Activated CD4-positive, alpha-beta T cell treated with anti-CD3 and anti-CD28 coated beads, Interleukin-2, amount 50 U/mL, for 48 hours (primary cell): ENCODE measurements around the gene ZBTB48.
"Not testable (repeated sequence)": the region's sequence is repeated elsewhere in the genome, so short reads cannot be mapped to it uniquely, and the experiment has no call there.

Experiments
- DNase-seq, 2 experiments: peaks; one replicate each; pipeline ENCODE4 v3.0.0-alpha.2; 2020

ZBTB48 gene

GRCh38 chr1:6635910-6636760 lies 56.3 kb downstream of the ZBTB48 start:
- DNase-seq, result no peak

GRCh38 chr1:6636778-6637177 lies 57.0 kb downstream of the ZBTB48 start:
- not testable (repeated sequence) for DNase-seq

- no peak for DNase-seq
Measured at GRCh38 chr1:6637770-6638169, 58.0 kb downstream of the ZBTB48 start.

GRCh38 chr1:6638226-6638625 lies 58.4 kb downstream of the ZBTB48 start:
- DNase-seq, result no peak
